ENCODE results near the gene C10orf90. TPM values are rescaled to one million over a fixed set of nuclear protein-coding genes. Genes with fewer than 3 reads are reported as not detected.

Gene C10orf90
- total RNA-seq, 6 donors from 2014 or later = 1.0 TPM; not detected in 5

DNA sequence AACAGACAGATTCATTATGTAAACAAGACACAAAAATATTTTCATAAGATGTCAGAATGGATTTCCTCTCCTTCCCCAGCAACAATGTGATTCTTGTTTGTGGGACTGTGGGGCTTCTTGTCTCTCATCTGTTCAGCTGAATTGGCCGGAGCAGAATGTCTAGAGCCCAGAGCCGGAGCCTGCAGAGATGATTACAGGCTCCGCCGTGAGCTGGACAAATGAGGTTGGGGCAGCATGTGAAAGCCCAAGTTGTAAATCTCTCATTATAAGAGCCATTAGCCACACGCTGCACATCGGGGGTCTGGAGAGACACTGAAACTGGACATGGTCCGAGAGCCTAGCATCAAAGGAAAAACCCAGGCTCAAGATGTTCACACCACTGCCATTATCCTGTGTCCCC is 145.2 kb downstream of the C10orf90 start:
- 36 to 50% methylated on average over 7 of the region's 7 CpGs for WGBS, 2 donors
- Histone ChIP-seq H3K27ac (no peak overlapping the region), H3K9me3 (no peaks in the 10 kb centered on the region), H3K4me1 (no peaks in the 10 kb centered on the region), H3K36me3 (no peaks in the 10 kb centered on the region), H3K4me3 (no peak overlapping the region), H3K27me3 (no peaks in the 10 kb centered on the region)
- no peak for ATAC-seq (ENCODE audit: low FRiP score in 2 of 2)
- TF ChIP-seq POLR2A (IDR thresholded peaks at IDR 0.05) = no peak
- no peak for TF ChIP-seq EP300 (IDR thresholded peaks at IDR 0.05)
- no peak for TF ChIP-seq POLR2AphosphoS5 (IDR thresholded peaks at IDR 0.05)
- TF ChIP-seq, protein P1, sequence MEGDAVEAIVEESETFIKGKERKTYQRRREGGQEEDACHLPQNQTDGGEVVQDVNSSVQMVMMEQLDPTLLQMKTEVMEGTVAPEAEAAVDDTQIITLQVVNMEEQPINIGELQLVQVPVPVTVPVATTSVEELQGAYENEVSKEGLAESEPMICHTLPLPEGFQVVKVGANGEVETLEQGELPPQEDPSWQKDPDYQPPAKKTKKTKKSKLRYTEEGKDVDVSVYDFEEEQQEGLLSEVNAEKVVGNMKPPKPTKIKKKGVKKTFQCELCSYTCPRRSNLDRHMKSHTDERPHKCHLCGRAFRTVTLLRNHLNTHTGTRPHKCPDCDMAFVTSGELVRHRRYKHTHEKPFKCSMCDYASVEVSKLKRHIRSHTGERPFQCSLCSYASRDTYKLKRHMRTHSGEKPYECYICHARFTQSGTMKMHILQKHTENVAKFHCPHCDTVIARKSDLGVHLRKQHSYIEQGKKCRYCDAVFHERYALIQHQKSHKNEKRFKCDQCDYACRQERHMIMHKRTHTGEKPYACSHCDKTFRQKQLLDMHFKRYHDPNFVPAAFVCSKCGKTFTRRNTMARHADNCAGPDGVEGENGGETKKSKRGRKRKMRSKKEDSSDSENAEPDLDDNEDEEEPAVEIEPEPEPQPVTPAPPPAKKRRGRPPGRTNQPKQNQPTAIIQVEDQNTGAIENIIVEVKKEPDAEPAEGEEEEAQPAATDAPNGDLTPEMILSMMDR (IDR thresholded peaks at IDR 0.05) = no peak
- DNase-seq = no peak

DNA sequence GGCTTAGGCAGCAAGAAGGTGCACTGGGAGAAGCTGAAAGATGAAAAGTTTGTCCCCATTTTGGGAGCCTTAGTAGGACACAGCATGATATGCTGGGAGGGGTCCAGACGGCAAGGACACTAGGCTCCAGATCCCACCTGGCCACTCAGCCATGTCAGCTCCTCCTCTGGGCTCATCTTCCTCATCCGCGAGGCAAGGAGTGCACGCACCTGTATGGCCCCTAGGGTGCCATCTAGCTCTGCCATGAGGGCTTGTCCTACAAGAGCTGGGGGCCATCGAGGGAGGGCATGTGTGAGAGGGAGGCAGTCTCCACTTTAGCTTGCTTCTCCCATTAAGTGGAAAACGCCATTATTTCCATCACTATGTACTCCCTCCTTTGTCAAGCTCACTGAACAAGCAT is 146.0 kb downstream of the C10orf90 start:
- no peaks in the 10 kb centered on the region for H3K9me3 ChIP-seq
- whole genome bisulfite sequencing, 2 donors = 58 to 68% methylated on average over 3 to 6 of the region's 6 CpGs
- TF ChIP-seq POLR2AphosphoS5 (IDR thresholded peaks at IDR 0.05) (no peak), POLR2A (IDR thresholded peaks at IDR 0.05) (no peak)
- TF ChIP-seq, protein P1 (IDR thresholded peaks at IDR 0.05) = no peak
- H3K27me3 ChIP-seq = no peaks in the 10 kb centered on the region
- H3K36me3 ChIP-seq = no peaks in the 10 kb centered on the region
- DNase-seq = no peak
- no peaks in the 10 kb centered on the region for H3K4me1 ChIP-seq
- H3K4me3 ChIP-seq = no peak overlapping the region
- ATAC-seq (ENCODE audit: low FRiP score in 2 of 2) = no peak
- no peak overlapping the region for H3K27ac ChIP-seq

DNA sequence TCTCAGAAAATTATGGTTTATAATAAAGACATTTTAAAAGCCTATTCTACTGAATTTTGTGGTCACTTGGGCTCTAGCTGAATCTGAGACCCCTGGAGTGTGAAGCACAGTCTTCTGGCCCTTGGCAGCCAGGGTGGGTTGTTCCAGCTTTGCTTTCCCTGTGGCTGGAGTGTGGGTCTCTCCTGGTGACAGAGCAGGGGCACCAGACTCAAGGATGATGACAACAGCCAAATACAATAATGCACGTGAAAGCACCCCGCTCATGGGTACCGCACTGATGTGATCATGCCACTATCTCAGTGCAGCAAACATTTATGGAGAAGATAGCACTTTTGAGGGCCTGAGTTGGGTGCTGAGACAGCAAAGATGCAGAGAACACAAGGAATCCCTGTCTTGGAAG is 147.4 kb downstream of the C10orf90 start:
- WGBS, 2 donors = 67 to 78% methylated on average over 3 of the region's 3 CpGs
- TF ChIP-seq POLR2AphosphoS5 (IDR thresholded peaks at IDR 0.05) (no peak), POLR2A (IDR thresholded peaks at IDR 0.05) (no peak), EP300 (IDR thresholded peaks at IDR 0.05) (no peak)
- TF ChIP-seq, protein P1 (IDR thresholded peaks at IDR 0.05) = no peak
- Histone ChIP-seq H3K4me3 (no peak overlapping the region), H3K27me3 (no peaks in the 10 kb centered on the region), H3K27ac (no peak overlapping the region), H3K4me1 (peaks cover 0 to 10% (median 0%) of the 10 kb centered on the region in 4 donors), H3K36me3 (no peaks in the 10 kb centered on the region), H3K9me3 (no peaks in the 10 kb centered on the region)
- DNase-seq = no peak
- ATAC-seq (ENCODE audit: low FRiP score in 2 of 2) = no peak

DNA sequence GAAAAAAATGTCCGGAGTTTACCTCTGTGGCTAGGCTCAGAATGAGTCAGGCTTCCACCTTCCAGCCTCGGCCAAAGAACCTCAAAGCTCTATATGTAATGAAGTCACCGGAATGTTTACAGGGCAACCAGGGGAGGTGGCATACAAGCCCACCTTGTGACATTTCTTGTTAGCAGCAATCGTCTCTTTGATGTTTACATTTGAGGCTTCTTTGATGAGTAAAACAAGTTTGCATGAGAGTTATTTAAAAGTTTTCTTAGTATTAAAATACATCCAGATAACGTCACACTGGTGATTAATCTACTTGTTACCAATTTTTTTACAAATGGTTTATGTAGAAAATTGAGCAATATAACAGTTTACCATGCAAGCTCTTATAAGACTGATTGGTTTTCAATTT is 149.1 kb downstream of the C10orf90 start:
- ATAC-seq (ENCODE audit: low FRiP score in 2 of 2) = no peak
- WGBS, 2 donors = 72 to 73% methylated on average over 5 of the region's 5 CpGs

More for the DNA sequence above, 149.1 kb downstream of the C10orf90 start:
- H3K4me1 ChIP-seq = peaks cover 0 to 11% (median 0%) of the 10 kb centered on the region in 4 donors
- no peak overlapping the region for H3K27ac ChIP-seq
- DNase-seq = no peak
- no peaks in the 10 kb centered on the region for H3K9me3 ChIP-seq
- H3K36me3 ChIP-seq = no peaks in the 10 kb centered on the region
- H3K27me3 ChIP-seq = no peaks in the 10 kb centered on the region
- H3K4me3 ChIP-seq = no peak overlapping the region
- TF ChIP-seq POLR2AphosphoS5 (IDR thresholded peaks at IDR 0.05) (no peak), EP300 (IDR thresholded peaks at IDR 0.05) (no peak), POLR2A (IDR thresholded peaks at IDR 0.05) (no peak)
- TF ChIP-seq, protein P1 (IDR thresholded peaks at IDR 0.05) = no peak
